ENCODE measurements around the gene ARL5C.
"Not testable (repeated sequence)": the region's sequence is repeated elsewhere in the genome, so short reads cannot be mapped to it uniquely, and the experiment has no call there.

Gene ARL5C

DNA sequence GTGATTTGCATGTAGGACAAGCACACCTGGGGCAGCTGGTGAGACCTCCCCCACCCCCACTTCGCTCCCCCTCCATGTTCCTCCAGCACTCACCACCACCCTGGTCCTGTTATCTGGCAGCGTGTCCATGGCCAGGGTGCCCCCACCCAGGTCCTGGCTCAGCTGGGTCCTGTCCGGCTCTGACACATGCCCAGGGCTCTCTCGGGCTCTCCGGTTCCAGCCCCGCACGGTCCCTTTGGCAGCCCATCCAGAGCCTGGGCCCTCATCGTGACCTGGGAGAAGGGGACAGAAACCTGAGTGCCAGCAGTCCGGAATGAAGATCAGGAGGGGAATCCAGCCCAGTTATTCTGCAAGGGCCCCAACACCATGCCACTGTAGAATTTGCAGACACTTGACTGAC, 26.4 kb downstream of the ARL5C start:
- DNase-seq = no peak

- no peak for DNase-seq
These were observed 26.8 kb downstream of the ARL5C start for GRCh38 chr17:39139161-39139511.

DNA sequence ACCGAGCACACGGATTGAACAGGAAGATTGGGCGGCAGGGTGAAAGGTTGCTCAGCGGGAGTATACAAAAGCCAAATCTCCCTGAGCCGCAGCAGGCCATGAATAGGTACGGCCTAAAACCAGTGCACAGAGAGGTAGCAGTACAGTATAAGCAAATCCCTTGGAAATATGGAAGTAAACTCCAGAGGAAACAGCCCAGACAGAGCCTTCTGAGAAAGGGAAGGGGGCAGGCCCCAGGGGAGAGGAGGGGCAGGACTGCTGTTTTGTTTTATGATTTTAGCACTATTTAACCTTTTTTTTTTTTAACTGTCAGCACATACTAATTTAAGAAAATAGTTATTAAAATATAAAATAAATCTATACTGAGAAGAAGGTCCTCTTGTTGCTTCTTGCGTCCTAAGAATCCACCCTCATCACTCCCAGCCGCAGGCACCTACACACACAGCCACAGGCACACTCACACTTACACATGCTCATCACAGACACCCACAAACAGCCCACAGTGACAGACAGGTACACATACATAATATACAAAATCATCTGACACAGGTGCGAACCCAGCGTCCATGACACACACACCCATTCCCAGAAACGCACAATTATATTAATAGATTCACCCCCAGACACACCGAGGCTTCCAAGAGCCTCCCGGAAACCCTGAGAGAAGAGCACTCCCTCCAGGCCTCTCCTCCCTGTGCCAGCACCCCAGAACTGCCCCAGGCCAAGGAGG, 27.4 kb downstream of the ARL5C start:
- no peak for DNase-seq

DNA sequence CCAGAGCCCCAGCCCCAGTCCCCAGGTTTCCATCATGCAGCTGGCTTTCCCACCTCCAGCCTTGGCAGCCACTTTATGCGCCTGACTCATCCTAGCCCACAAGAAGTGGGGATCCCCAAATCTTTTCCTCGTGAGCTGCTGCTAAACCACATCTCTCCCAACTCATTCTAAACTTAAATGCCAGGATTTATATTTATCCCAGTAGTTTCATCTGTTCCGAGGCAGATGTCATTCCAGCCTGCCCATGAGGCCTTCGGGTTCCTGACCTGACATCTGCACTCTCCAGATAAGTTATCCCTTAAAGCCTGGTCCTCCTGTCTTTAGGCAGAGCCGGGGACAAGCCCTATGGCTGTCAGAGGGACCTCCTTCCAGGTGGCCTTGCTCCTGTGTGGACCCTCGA, 31.1 kb downstream of the ARL5C start:
- no peak for DNase-seq

GRCh38 chr17:39132192-39132610, 33.8 kb downstream of the ARL5C start:
- DNase-seq = no peak

DNA sequence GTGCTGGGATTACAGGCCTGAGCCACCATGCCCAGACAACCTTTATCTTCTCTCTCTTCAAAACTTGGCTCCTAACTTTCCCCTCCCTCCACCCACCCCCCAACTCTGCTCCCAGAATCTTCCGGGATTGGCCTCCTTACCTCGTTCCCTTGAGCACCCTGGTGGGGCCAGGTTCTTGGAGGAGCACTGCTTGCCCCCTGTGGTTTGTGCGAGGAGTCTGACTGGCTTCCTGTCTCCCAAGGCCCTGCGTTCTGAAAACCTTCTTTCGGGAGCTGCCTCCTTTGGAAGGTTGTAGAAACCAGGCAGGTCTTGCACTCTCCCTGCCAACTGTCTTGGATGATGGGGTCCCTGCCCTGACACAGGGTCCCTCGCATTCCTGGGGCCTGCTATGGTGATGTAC, 34.3 kb downstream of the ARL5C start:
- DNase-seq = no peak

DNA sequence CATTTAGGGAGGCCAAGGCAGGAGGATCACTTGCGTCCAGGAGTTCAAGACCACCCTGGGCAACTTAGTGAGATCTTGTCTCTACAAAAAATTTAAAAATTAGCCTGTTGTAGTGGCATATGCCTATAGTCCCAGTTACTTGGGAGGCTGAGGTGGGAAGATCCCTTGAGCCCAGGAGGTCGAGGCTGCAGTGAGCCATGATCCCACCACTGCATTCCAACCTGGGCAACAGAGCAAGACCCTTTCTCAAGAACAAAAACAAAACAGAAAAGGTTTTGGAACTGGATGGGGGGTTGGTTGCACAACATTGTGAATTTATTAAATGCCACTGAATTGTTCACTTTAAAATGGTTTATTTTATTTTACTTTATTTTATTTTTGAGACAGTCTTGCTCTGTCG, 35.8 kb downstream of the ARL5C start:
- DNase-seq = no peak

- not testable (repeated sequence) for DNase-seq
These were observed 36.4 kb downstream of the ARL5C start for GRCh38 chr17:39129544-39129943.

DNA sequence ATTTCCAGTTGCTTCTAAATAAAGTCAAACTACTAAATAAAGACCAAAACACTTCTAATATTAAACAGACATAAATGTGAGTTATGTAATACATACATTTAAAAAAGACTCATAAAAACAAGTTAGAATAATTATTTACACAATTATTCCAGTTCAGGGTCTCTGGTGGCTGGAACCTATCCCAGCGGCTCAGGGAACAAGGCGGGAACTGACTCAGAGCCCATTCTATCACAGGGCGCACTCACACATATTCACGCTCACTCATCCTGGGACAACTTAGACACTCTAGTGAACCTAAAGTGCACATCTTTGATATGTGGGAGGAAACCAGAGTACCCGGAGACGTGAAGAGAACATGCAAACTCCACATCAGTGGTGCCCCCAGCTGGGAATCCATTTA, 39.5 kb downstream of the ARL5C start:
- no peak for DNase-seq

- DNase-seq = no peak
These were observed 40.7 kb downstream of the ARL5C start for GRCh38 chr17:39125143-39125875.

GRCh38 chr17:39123627-39124026, 42.3 kb downstream of the ARL5C start:
- DNase-seq = no peak

DNA sequence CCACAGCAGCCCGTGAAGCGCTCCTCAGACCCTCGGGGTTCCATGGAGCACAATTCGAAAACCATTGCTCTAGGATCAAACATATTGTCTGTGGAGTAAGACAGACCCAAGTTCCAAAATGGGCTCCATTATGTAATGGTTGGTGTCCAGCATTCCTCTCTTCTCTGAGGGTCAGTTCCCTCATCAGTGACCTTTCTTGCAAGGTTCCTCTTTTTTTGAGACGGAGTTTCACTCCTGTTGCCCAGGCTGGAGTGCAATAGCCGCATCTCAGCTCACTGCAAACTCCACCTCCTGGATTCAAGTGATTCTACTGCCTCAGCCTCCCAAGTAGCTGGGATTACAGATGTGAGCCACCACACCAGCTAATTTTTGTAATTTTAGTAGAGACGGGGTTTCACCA, 43.0 kb downstream of the ARL5C start:
- no peak for DNase-seq

- DNase-seq = not testable (repeated sequence)
These were observed 44.0 kb downstream of the ARL5C start for GRCh38 chr17:39121919-39122318.

DNA sequence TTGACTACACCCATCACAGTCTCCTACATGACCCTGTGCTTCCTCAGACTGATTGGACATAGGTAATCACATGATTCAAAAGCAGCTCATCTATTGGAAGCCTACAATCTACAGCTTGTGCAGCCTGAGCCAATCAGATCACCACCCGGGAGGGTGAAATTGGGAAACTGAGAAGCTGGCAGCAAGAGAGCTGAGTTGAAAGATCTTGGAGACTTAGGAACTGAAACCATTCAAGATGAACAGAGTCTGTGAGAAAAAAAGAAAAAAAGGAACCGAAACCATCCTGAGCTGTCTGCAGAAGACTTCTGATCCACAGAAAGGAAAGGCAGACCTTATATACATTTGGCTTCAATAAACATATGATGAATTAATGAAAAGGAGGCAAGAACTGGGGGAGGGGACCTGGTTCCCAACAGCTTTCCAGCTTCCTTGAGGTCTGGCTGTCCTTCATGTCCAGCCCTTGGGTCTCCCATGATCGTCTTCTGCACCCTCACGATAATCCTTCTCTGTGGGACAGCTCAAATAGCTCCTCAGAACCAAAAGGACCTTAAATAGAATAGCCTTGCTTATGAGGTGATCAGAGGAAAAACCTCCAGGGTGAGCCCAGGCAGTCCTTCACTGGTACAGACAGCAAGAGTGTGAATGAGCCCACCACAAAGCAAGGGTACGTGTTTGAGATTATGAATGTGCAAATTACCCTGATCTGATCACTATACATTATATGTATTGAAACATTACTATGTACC, 47.1 kb downstream of the ARL5C start:
- DNase-seq = no peak

DNA sequence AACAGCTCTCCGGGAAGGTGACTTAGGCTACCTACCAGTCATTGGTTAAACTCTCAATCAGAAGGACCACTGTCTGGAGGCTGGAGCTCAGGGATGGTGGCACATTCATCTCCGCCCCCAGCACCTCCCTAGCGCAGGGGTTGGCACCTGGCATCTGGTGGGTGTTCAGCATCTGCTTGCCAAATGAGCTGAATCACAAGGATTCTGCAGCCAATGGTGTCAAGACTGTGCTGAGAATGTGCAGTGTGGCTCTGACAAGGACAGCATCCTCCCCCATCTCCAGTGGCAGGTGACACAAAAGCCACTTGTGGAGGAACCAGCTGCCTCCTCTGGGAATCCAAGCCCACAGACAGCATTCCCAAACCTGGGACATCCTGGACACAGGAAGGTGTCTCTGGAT, 49.7 kb downstream of the ARL5C start:
- DNase-seq = no peak

- no peak for DNase-seq
These were observed 50.8 kb downstream of the ARL5C start for GRCh38 chr17:39115135-39115534.

DNA sequence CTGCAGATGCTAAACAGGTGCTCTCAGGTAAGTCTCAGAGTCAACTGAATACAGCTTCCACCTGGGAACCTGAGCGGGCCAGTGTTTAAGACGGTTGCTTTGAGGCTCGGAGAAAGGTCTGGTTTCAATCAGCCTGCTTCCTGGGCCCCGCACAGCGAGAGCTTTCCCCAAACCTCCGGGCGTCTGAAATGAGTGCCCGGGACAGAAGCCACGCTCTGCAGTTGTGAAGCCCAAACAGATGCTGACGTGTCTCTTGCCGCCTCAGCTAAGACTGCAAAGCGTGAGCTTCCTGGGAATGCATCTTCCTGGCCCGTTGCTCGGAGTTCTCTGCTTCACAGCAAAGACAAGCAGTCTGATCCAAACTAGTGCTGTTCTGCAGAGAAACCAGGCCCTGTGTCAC, 51.2 kb downstream of the ARL5C start:
- no peak for DNase-seq

GRCh38 chr17:39113871-39114270, 52.1 kb downstream of the ARL5C start:
- DNase-seq = no peak

GRCh38 chr17:39110435-39111136, 55.4 kb downstream of the ARL5C start:
- DNase-seq = no peak

DNA sequence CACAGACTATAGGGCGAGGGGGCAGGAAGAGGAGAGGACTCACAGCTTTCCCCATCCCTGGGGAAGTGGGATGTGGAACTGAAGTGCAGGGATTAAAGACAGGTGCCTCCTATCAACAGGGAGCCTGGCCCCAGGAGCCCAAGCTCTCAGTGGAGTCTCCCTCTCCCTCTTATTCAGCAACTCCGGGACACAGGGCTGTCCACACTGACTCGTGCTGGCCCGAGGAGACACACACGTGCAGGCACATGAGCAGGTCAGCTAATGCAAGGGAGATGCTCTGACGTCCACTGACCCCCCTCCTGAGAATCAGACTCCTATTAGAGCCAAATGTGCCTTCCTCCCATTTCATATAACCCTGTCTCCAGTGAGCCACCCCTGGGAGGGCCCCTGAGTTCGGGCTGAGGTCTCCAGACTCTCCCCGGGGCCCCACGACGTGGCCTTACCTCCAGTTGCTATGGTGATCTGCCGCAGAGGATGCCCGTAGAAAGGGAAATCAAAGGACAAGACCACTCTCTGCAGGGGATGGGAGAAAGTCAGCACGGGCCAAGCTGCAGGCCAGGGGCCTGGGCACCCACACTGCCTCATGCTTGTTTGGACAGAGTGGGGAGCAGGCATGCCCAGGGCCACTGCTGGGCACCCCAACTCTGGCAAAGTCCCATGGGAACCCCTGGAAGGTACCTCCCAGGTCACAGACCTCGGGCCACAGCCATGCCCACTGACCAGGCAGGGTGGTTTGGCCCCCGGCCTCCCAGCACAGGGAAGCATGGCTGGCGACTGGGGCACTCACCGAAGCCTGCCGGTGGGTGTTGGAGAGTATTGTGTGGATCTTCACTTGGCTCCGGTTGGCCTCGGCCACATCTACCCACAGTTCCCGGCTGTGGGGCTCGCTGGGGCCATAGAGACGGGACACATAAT, 57.2 kb downstream of the ARL5C start:
- no peak for DNase-seq

GRCh38 chr17:39107973-39108372, 58.0 kb downstream of the ARL5C start:
- no peak for DNase-seq

- DNase-seq = no peak
These were observed 58.8 kb downstream of the ARL5C start for GRCh38 chr17:39107155-39107554.
